ENCODE measurements around the gene NUDT17. TPM values are rescaled to one million over a fixed set of nuclear protein-coding genes. Genes with fewer than 3 reads are reported as not detected.

The NUDT17 gene
- total RNA-seq, 1 experiment from 2014 or later, result 4.0 TPM

- WGBS (ENCODE audit: extremely low coverage, insufficient read length, low lambda C conversion rate), result no CpG with 5 or more reads among the region's 3 CpGs
- Histone ChIP-seq H3K23me2 (ENCODE audit: insufficient read length, low read depth, low read length, poor library complexity, severe bottlenecking) (peaks cover 3% of the 10 kb centered on the region), H4K20me1 (ENCODE audit: control insufficient read depth, insufficient read depth, insufficient read length) (no peaks in the 10 kb centered on the region), H3K14ac (ENCODE audit: insufficient read depth, low read length) (no peak overlapping the region), H3K9me3 (ENCODE audit: control insufficient read depth, low read depth, low read length) (no peaks in the 10 kb centered on the region), H3K4me2 (ENCODE audit: insufficient read depth, insufficient read length, low read length) (no peak overlapping the region), H3K27me3 (ENCODE audit: insufficient read depth, low read length) (no peaks in the 10 kb centered on the region), H2BK120ac (ENCODE audit: low read depth, low read length, poor library complexity, severe bottlenecking) (no peak overlapping the region), H2BK15ac (ENCODE audit: low read depth, low read length) (no peak overlapping the region), H3T11ph (ENCODE audit: low read length) (no peak overlapping the region), H4K8ac (replicated peaks; ENCODE audit: insufficient read length, low read depth, low read length) (no peak overlapping the region), H2BK20ac (ENCODE audit: low read depth, low read length, poor library complexity, severe bottlenecking) (no peak overlapping the region), H3K9ac (ENCODE audit: extremely low read depth, insufficient read length, low read length) (no peak overlapping the region), H3K79me1 (ENCODE audit: insufficient read depth, low read depth, low read length, poor library complexity, severe bottlenecking) (no peaks in the 10 kb centered on the region), H3K79me2 (ENCODE audit: insufficient read depth, low read length) (no peaks in the 10 kb centered on the region), H2AK5ac (ENCODE audit: insufficient read length, low read length) (no peak overlapping the region), H2AFZ (ENCODE audit: low read length) (no peak overlapping the region), H2BK12ac (ENCODE audit: insufficient read length, low read depth, low read length) (no peak overlapping the region), H3K4me1 (ENCODE audit: insufficient read depth, low read length) (no peaks in the 10 kb centered on the region), H3K4ac (ENCODE audit: low read depth, low read length) (no peak overlapping the region), H4K91ac (ENCODE audit: insufficient read length, low read depth, low read length) (no peak overlapping the region), H3K56ac (ENCODE audit: insufficient read length, low read depth, low read length) (no peak overlapping the region), H3K27ac (ENCODE audit: insufficient read length, low read depth, low read length) (no peak overlapping the region), H2BK5ac (ENCODE audit: insufficient read length, low read length) (no peak overlapping the region), H3K23ac (ENCODE audit: insufficient read length, low read depth, low read length) (no peak overlapping the region), H3K18ac (ENCODE audit: insufficient read length, low read depth, low read length) (no peak overlapping the region), H4K5ac (ENCODE audit: insufficient read length, low read depth, low read length) (no peak overlapping the region)
- H3K4me1 Mint-ChIP-seq, result peaks cover 6% of the 10 kb centered on the region in 2 experiments; a peak in 2 of 4 replicates
- DNase-seq, result no peak
- no peaks in the 10 kb centered on the region; the same call in 1 of the 2 replicates for H3K27me3 Mint-ChIP-seq (ENCODE audit: low read depth)
- no peak overlapping the region for H3K27ac Mint-ChIP-seq
- H3K9me3 Mint-ChIP-seq, result no peaks in the 10 kb centered on the region
- H3K4me3 Mint-ChIP-seq, result no peak overlapping the region
- no peak for TF ChIP-seq CTCF (conservative IDR thresholded peaks at IDR 0.05)
- peaks cover 22 to 44% (median 42%) of the 10 kb centered on the region in 3 experiments for H3K36me3 Mint-ChIP-seq (ENCODE audit: insufficient read depth in 1 of 3, low read depth in 3 of 3)
These were observed 2.4 kb downstream of the NUDT17 start for GRCh38 chr1:145847827-145848226.
